ENCODE data around the gene GARS1.

Gene GARS1

DNA sequence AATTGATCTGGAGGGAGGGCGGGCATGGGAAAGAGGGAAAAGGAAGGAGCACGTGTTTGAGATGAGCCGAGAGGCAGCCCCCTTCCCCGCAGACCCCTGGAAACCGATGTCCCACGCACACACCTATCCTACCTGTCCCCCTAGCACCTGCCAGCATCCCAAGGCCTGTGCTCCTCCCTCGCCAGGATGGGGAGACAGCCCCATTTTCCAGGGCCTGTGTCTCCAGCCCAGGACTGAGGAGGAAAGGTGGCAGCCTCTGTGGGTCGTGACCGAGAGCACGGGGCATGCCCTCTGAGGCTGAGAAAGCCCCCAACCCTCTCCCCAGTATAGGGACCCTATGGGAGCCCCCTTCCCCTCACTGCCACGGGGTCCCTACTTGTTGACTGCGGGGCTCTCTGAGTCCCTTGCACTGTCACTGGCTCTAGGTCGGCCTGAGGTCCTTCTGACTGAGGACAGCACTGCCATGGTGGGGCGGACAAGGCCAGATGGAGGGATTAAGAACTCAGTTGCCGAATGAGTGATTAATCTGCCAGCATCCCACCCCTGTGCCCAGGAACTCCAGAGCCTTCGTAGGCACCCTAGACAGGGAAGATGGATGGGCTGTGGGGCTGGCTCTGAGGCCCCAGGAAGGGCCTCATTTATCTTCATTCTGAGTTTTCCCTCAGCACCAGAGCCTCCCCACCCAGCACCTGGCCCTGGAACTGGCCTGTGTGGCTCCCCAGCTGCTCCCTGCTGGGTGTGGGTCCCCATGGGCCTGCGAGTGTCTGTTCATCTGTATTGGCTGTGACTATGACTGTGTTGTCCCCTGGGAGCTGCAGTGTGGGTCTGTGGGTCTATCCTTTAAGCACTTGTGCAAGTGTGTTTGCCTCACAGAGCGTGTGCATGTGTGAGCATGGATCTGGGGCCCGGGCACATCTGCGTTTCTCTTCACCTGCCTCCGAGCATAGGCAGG lies 61.6 kb downstream of the GARS1 start:
- DNase-seq, result no peak

DNA sequence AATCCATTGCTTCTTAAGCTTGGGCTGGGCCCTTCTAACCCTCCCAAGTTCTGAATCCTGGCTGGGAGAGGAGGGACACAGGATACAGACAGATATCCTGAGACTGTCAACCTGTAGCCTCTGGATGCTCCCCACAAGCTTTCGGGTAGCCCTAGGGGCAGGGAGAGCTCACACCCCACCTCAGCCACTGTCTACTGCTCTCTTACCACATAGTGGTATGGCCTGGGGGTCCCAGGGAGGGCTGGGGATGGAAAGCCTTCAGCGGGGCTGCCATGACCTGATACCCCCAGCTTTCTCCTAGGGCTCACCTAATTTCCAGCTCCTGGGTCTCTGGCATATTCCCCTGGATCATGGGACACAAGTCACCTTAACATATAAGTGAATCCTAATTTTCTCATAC lies 62.5 kb downstream of the GARS1 start:
- DNase-seq, result no peak

DNA sequence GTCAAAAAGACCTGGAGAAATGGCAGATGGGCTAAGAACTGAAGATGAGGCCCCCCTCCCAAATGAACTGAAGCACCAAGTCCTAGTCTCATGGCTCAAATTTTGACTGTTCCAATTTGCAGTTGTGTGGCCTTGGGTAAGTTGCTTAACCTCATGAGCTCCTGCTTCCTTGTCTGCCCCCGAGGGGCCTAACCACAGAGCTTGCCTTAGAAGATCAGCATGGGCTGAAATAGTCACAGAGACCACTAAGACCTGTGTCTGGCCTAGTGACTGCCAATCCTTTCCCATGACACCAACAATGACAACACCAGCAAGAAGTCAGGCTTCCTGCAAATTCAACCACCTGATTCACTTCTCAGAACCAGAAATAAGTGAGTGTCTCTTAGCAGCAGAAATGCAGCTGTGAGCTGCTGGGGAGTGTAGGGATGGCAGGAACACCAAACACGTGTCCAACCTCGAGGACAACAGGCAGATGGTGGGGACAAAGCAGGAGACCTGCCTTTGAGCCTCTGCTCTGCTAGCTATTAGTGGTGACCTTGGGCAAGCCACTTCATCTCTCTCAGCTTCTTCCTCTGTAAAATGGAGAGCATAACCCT lies 63.9 kb downstream of the GARS1 start:
- DNase-seq, result no peak

DNA sequence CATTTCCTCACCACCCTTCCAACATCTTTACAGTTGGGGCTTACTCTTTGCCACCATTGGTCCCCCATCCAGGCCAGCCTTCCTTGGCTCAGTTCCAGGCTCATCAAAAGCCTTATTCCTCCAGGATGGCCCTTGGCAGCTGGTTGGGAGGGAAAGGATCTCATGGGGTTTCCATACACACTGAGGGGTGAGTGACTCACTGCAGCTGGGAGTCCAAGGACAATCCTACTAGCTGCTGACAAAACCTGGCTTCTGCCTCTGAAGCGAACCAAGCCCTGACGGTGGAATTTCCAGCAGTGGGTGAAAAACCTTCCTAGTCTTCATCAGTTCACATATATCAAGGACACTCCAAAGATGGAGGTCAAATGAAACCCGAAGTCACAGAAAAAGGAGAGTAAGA lies 64.6 kb downstream of the GARS1 start:
- DNase-seq, result no peak

DNA sequence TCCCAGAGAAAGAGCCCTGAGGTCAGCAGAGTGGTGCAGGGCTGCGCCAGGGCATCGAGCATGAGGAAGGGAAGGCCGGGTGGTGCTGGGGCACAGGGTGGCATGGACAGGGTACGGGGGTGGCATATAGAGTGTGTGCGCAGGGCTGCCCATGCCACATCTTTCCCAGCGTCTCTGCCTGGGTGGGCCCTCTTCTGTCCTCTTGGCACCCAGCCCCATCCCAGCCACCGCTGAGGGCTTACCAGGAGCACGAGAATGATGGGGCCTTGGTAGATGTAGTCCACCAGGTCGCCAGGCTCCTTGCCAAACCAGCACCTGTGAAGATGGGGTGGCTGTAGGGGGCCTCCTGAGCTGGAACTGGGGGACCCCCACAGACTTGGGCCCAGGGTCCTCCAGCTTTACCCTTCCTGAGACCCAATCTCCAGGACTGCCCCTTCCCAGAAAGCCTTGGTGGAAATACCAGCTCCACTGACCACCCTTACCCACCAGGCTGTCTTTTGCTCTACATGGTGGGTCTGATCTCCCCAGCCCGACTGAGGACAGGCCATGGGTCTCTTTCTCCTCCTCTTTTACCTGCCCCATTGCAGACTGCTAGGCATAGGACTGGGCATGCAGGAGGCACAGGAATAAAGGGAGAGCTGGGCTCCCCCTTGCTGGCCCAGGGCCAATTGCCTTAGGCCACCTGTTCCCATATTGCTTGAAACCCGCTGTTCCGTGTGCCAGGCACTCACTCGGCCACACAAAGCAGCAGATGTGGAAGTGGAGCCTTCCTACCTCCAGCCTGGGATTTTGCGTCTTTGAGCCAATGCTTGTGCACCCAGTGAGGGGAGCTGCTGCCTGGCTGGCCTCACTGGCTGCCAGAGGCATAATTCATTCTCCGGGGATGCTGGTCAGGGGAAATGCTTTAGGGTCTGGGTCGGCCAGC lies 65.9 kb downstream of the GARS1 start:
- no peak for DNase-seq

DNA sequence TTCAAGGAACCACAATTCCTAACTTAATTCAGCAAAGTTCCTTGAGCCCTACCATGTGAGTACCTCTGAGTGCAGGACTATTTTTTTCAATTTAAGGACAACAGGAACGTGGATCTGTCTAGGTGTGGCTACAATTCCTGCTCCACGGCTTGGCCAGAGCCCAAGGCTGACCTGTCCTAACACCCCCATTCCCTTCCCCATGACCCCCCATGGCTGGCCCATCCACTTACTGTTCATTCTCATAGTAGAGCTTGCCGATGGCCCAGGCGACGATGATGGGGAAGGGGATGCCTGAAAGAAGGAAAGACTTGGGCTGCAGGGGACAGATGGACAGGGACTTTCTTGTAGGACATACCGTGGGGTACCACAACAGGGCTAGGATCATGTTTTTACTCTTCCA lies 67.2 kb downstream of the GARS1 start:
- no peak for DNase-seq

DNA sequence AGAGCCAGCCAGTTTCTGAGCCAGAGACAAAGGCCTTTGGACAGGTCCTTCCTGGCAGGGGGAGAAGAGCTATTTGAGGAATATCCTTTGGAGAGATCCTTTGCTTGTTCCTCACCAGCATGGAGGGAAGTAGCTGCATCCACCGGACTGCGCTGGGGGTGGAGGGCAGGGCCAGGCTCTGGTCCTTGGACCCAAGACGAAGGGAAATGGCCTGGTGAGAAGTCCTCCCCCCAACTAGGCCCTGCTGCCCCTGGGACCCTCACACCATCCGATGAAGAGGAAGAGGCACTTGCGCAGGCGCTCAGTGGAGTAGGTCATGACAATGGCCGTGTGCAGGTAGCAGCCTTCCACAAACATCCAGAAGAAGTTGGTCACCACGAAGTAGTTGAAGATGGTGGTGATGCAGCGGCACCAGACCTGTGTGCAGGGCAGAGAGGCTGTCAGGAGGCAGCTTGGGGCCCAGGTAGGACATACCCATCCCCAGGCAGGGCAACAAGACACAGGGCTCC lies 67.8 kb downstream of the GARS1 start:
- DNase-seq, result no peak

DNA sequence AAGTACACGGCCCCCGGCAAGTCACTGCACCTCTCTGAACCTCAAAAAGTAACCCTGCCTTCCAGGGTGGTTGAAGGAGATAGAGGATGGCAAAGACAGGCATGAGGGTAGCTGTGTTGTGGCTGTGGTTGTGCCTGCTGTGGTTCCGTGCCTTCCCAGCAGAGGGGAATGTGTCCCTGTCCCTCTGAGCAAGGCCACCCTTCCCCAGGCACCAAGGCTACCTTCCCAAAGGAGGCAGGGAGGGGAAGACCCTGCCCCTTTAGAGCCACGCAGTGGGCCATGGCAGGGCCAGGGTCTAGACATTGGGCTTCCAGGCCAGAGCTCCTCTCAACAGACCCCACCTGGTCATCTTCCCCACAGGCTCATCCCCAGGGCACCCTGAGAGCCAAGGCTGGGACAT lies 68.7 kb downstream of the GARS1 start:
- no peak for DNase-seq

DNA sequence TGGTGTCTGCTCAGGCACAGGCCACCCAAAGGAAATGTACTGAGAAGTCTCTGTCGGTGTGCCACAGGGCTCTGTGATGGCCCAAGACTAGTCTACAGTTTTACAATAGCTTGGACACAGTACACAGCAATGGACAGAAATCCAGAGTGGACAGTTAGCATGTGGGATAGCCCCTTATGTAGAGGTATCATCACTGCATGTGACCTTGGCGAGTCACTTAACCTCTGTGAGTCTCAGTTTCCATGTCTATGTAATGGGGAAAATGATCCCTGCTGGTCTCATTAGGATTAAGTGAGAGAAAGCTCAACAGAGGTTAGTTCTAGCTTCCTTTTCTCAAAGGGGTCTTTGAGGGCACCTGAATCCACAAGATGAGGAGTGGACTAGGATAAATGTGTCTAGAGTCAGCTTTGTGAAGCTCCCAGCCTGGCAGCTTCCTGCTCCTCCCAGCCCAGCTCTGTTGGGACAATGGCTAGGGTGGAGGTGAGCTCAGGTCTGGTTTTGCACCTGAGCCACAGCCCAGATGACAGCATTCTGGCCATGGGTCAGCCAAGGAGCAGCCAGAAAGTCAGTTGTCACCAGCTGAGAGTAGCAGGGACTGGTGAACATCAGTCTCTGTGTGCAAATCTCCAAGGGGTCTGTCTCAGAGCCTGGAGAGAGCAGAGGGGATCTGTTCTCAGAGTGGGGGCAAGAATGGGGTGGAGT lies 69.7 kb downstream of the GARS1 start:
- DNase-seq, result no peak

DNA sequence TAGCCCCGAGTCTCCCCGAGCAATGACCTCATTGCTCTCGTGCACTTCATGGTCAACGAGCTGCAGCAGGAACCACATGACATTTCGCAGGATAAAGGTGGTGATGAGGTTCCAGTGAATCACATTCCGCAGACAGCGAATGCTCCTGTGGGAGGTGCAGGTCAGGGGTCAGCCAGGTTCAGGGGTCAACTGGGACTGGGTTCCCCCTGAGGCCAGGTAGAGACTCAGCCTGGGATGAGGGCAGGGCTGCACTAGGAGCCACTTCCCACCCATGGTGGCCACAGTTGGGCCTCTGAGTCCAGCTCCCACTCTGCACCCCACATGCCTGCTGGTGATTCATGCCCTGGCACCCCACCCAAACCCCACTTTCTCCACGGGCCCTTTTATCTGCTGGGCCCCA lies 70.4 kb downstream of the GARS1 start:
- DNase-seq, result no peak

DNA sequence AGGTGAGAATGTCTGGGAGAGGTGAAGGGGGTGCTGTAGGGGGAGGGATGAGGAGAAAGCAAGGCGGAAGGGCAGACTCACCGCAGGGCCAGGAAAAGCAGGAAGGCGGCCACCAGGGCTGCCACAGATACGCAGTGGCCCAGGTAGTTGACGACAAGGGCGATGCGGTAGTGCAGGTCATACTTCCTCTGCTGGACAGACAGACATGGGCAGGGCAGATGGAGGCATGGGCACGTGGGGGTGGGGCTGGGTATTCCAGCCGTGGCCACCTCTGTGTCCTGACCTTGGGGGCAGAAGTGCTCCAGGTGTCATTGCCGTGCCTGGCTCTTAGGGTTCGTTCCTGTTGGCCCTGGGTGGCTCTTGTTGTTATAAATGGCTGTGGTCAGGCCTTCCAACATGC lies 70.8 kb downstream of the GARS1 start:
- no peak for DNase-seq

DNA sequence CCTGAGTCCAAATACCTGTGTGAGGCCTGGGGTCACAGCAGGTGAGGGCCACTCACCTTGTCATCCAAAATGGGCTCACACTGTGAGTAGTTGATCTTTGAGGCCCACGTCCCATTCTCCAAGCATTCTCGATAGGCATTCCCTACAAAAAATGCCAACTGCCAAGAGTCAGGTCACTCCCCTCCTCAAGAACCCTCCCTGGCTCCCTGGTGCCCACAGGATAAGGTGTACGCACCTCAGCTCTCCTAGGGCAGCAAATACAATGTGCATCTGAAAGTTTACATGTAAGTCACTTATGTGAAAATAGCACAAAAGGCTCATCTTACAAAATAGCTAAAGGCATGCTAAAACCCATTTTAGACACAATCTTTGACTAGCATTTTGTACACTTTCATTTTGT lies 72.5 kb downstream of the GARS1 start:
- DNase-seq, result no peak

DNA sequence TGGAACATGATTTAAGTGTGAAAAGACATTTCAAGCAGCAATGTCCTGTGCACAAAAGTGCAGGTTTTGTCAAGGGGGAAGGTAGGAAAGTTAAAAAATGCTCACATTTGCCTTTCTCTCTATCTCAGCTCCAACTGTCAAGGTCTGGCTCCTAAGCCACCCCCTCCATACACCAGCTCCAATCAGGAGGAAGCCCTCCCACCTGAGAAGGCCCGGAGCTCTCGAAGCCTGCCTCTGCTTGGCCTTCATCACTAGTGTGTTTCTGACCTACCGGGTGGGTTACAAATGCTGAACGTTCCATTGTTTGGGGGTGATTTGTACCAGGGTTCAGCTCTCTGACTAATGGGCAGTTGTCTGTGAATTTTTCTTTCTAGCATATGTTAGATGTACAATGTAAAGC lies 73.4 kb downstream of the GARS1 start:
- no peak for DNase-seq

DNA sequence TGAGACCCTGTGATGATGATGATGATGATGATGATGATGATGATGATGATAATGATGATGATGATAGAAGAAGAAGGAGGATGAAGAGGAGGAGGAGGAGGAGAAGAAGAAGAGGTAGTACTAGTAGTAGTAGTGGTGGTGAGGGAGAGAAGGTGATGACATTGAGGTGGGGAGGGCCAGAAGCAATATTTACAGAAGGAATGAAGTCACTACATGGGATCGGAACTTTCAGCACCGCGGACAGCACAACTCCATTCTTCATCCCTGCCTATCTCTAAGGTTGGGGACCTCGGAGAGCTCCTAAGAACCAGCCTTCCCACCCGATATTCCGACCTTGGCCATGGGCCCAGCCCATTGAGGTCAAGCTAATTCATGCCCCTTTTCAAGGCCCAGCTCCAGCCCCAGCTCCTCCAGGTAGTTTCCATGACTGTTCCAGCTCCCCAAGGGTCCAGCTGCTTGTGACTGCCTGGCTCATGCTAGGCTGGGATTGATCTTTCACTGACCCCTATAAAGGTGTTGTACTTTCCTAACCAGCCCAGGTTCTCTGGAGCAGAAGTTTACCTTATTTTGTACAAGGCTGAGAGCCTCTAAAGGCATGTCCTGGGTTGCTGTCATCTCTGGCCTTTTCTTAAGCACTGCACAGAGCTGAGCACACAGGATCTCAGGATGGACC lies 77.3 kb downstream of the GARS1 start:
- DNase-seq, result no peak

DNA sequence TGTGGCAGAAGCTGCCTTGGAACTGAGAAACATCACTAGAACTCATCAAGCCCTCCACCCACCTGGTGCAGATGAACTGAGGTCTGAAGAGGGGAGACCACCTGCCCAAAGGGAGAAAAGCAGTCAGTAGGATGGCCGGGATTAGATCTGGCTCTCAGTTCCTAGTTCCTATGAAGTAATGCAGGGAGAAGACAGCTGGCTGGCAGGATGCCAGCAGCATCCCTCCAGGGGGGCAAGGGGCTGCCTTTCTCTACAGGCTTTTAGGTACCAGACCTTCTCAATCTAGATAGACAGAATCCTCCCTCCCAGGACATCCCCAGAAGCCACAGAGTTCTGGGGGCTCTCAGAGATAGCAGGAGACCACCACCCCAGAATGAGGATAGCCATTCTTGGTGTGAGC lies 79.7 kb downstream of the GARS1 start:
- no peak for DNase-seq

DNA sequence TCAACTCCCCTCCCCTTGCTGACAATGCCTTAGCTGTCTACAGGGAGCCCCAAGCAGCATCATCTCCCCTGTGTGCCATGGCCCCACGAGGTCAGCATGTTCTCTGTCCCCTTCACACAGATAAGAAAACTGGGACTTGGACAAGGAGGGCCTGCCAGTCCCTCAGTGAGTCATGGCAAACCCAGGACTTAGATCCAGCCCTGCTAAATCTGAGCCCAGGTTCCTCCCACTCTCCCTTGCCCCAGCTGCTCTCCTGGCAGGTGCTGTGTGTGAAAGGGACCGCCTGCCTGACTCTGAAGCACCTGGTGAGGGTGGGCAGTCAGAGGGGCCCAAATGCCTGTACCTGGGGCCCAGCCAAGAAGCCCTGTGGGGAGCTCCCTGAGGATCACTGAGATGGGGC lies 80.2 kb downstream of the GARS1 start:
- no peak for DNase-seq

DNA sequence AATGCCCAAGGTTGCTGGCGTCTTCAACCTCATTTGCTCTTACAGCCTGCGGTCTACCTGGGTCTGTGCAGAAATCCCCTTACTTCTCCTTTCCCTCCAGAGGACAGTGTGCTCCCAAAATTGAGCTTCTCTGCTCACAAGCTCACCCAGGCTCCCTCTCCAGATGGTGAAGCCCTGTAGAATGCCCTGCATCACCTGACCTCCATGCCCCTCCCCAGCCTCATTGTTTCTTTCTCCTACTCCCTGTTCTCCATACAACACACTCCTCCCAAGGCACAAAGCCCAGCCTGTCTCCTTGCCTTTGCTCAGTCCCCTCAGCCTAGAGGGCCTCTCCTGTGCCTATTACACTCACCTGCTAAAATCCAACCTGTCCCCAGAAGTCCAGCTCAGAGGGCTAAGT lies 84.1 kb downstream of the GARS1 start:
- DNase-seq, result no peak

DNA sequence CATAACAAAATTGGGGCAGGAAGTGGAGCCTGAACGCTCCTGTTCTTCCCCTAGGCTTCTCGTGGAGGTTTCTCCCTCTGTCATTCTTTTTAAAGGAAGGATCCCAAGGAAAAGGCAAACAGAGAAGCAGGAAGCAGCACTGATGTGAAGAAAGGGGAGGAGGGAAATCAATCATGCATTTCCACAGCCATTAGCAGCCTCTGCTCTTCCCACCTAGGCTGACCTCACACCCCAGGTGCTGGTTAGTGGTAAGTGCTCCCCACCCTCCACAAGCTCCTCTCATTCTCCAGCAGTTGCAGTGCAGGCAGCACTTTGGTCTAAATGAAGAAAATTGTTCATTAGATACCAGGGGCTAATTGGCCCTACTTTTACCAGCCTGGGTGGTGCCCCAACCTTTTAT lies 85.0 kb downstream of the GARS1 start:
- no peak for DNase-seq

DNA sequence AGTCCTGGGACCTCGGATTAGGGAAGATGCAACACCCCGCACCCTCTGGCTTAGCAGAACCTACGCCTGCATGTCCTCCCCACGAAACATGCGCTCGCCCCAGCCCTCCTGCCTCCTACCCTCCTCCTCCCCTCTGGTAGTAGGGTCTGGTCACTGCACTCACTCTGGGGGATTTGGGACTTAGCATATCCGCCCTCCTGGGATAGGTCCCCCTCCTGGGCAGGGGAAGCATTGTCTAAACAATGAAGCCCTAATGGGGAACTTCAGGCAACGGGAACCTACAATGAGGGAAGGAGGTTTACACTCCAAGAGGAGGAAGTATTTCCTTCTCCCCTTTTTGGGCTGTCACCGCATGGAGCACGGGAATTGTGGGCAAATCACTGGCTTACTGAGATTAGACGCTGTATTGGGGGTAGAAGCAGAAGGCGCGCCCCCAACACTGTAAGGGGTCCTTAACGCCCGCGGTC lies 86.7 kb downstream of the GARS1 start:
- DNase-seq, result no peak

DNA sequence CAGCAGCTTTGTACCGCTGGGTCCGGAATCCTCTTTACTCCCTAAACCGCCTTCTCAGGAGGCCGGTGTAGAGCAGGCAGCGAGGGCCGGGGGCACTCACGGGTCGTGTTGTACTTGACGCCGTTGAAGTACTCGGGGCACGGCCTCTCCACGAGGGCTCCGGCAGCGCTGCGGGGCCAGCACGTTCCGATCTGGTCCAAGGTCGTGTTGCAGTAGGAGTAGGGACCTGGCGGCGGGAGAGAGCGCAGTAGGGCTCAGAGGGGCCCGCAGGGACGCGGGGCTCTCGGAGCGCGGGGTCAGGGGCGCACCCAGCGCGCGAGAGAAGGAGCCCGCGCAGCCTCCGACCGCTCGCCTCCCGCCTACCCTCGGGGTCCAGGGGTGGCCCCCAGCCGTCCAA lies 87.1 kb downstream of the GARS1 start:
- no peak for DNase-seq

DNA sequence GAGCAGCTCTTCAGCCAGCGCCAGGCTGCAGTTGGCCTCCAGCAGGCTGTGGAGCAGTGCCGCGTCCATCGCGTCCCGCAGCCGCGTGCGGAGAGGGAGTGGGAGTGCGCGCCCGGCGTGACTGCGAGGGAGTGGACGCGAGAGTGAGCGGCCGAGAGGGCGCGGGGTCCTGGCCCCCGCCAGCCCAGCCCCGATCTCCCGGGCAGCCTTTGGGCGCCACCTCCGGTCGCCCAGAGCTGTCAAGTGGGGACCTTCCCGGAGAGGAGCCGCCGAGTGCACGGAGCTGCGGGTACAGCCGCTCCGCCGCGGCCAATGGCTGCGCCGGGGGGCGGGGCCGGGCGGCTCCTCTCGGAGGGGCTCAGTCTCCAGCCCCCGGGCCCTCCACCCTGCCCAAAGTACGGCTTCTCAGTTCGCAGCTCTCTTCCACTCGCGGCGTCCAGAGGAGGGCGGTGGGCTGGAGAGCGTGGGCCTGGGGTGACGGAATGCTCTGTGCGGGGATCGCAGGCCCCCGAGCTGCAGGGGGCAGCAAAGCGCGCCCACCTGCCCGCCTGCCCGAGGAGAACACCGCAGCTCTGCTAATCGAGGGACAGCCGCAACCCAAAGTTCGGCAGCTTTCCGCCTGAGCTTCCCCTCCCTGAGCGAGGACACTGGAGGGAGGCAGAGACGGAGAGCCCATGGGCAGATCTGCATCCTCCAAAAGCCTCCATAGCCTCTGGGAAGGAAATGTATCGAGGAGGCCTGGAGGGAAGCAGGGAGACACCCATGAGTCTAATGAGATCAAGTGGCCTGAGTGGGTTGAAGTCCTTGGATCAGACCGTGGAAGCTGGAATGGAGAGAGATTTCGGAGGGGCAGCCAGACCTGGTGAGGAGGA lies 87.8 kb downstream of the GARS1 start, which contains the start of gene CRHR2:
Gene CRHR2 (minus strand): TSS at position 245 of the 872 bp plus-strand sequence. CDS start 176 bp downstream, at position 69.
- no peak for DNase-seq
